LNCaP clone FGC (cell line): ENCODE data around the gene WFIKKN1.

Source experiments
- DNase-seq: peaks from one replicate; pipeline ENCODE4 v3.0.0-alpha.2; 2011; ENCODE audit warnings: low read depth
- H3K4me3 ChIP-seq: 2 replicates; pipeline ENCODE4 v1.5.1; 2011; ENCODE audit warnings: mild to moderate bottlenecking, low read depth, low read length, control low read depth
- CTCF ChIP-seq: IDR thresholded peaks from 2 replicates; pipeline ENCODE4 v1.5.1; 2012; ENCODE audit warnings: mild to moderate bottlenecking; ENCODE audit not compliant: control insufficient read depth, insufficient read depth; ENCODE audit errors: extremely low read depth

WFIKKN1 gene

GRCh38 chr16:616733-617586 is 13.8 kb upstream of the WFIKKN1 start:
- no peak for TF ChIP-seq CTCF
- no peak overlapping the region for H3K4me3 ChIP-seq
- peak; percentile 19 for DNase-seq

GRCh38 chr16:617855-618254 is 12.9 kb upstream of the WFIKKN1 start:
- H3K4me3 ChIP-seq, result no peak overlapping the region
- DNase-seq, result no peak
- TF ChIP-seq CTCF, result no peak

- TF ChIP-seq CTCF, result no peak
- no peak for DNase-seq
- no peak overlapping the region for H3K4me3 ChIP-seq
These were observed 11.2 kb upstream of the WFIKKN1 start for GRCh38 chr16:619476-620100.

GRCh38 chr16:620700-621525 is 9.9 kb upstream of the WFIKKN1 start:
- no peak overlapping the region for H3K4me3 ChIP-seq
- no peak for TF ChIP-seq CTCF

GRCh38 chr16:621526-622105 is 9.2 kb upstream of the WFIKKN1 start:
- no peak for TF ChIP-seq CTCF
- DNase-seq, result no peak
- H3K4me3 ChIP-seq, result no peak overlapping the region

More at GRCh38 chr16:620700-621525, 9.9 kb upstream of the WFIKKN1 start:
- no peak for DNase-seq

- no peak overlapping the region for H3K4me3 ChIP-seq
- no peak for TF ChIP-seq CTCF
- no peak for DNase-seq
These were observed 7.9 kb upstream of the WFIKKN1 start for GRCh38 chr16:622920-623280.
